ENCODE measurements around the gene C1orf35.

C1orf35 gene

DNA sequence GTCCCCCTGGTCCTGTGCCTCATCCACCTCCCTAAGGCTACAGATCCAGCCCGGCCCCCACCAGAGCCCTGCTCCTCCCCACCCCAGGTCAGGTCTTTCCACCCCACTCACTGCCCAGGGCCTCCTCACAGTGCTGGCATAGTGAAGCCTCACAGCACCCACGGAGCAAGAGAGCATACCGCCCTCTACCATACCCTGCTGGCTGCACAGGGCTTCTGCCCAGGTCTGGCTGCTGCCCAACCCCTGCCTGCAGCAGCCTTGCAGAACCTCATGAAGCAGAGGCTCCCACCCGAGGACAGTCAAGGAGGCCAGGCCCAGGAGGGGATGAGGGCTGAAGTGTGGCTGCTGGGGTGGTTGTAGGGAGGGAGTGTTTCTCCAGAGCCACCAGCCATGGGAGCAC lies 40.3 kb downstream of the C1orf35 start:
- no peak for DNase-seq

DNA sequence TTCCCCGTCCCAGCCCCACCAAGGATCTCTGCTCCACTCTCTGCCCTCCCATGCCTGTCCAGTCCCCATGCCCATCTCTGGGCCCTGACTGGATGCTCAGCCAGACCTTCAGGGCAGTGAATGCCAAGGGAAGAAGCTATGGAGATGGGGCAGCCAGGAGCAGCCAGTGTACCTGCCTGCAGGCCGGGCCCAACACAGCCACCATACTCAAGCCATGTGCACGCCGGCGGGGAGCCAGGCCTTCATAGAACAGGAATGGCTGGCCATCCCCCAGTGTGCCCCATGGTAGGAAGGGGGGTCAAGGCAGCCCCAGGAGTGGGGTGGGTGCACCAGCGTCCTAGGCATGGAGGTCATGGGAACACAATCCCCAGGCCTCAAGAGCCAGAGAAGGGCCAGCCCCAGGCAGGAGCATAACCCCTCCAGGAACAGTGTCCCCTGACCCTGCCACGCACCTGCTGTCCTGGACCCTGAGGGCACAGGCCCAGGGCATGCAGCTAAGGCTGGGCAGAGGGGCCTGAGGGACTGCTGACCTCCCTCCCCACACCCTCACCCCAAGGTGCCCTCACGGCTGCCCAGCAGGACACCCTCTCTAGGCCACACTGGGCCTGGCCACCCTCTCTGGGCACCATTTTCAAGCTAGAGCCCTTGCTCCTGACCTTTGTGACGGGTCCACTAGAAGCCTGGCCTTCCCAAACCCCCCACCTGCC lies 40.9 kb downstream of the C1orf35 start:
- no peak for DNase-seq

GRCh38 chr1:228061411-228062084 lies 41.6 kb downstream of the C1orf35 start:
- no peak for DNase-seq

- no peak for DNase-seq
Measured at GRCh38 chr1:228060458-228061190, 42.5 kb downstream of the C1orf35 start.

DNA sequence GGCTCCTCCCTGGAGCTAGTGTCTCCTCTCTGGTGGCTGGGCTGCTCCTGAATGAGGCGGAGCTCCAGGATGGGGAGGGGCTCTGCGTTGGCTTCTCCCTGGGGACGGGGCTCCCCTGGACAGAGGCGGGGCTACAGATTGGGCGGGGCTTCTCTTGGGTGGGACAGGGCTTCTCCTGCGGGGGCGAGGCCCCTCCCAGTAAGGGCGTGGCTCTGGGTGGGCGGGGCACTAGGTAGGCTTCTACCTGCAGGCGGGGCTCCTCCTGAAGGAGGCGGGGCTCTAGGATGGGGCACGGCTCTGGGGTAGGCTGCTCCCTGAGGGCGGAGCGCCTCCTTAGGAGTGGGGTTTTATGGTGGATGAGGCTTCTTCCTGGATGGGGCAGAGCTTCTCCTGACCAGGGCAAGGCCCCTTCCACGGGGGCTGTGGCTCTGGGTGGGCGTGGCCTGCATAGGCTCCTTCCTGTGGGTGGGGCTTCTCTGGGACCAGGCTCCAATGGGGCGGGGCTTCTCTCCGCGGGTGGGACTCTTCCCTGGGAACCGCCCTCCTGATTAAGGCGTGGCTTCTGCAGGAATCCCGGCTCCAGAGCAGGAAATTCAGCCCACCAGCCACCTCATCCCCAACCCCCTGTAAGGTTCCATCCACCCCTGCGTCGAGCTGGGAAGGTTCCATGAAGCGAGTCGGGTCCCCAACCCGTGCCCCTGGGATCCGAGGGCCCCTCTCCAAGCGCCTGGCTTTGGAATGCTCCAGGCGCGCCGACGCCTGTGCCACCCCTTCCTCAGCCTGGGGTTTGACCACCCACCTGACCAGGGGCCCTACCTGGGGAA lies 43.3 kb downstream of the C1orf35 start:
- DNase-seq = peak; percentile 69

GRCh38 chr1:228058949-228059633 lies 44.0 kb downstream of the C1orf35 start:
- no peak for DNase-seq

DNA sequence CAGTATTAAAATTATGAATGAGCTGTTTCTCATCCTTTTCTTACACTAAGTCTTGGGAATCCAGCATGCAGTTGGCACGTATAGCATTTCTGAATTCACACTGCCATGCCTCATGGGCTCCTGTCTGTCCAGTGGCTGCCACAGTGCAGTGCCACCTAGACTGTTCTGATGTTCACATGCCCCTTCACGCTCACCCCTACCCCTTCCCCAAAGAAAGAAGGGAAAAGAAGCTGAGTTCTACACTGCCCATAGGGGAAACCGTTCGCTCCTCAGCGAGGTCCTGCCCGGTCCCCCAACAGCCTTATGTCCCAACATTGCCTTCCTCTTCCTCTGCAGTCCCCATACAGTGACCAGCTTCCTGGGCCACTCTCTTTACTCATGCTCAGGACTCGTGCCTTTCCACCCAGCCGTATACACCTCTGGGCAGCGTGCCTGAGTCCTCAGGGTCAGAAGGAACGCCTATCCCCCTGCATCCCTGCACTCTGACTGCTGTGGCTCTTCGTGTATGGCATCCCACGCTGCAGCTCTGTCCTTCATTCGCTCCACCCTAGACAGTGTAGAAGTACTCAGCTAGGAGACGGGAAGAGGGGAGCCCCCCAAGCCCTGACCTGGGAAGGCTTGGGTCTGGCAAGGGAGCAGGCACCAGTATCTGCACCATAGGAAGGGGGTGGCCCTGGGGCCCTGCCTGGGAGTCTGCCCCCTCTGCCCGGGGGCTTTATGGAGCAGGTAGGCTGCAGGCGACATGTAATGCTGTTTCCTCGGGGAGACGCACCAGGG lies 44.8 kb downstream of the C1orf35 start:
- no peak for DNase-seq
